Amygdala (tissue), 56 donors: ENCODE data around the gene ATP10A.
A peak's percentile ranks its signal among the peaks of the same experiment; 100 is the strongest.

ENCODE experiments used
- DNase-seq, 56 donors: peaks; one replicate each; lab custom pipeline; 2025; lab: John Stamatoyannopoulos, UW

The ATP10A gene

DNA sequence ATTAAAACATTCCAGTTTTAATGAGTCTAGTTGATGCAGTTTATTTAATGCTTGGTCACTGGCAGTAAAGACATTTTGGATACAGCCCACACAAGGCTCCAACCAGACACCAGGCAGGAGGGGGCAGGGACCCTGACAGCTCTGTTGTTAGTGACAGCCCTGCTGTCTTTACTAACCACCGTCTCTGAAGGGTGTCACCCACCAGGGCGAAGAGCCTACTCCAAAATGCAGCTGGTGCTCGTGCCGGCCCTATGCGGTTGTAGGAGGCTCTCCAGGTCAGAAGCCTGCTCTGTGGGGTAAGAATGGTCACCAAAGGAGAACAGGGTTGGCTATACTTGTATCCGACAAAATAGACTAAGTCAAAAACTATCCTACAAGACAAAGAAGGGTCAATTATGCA lies 132.2 kb downstream of the ATP10A start:
- DNase-seq: no peak

DNA sequence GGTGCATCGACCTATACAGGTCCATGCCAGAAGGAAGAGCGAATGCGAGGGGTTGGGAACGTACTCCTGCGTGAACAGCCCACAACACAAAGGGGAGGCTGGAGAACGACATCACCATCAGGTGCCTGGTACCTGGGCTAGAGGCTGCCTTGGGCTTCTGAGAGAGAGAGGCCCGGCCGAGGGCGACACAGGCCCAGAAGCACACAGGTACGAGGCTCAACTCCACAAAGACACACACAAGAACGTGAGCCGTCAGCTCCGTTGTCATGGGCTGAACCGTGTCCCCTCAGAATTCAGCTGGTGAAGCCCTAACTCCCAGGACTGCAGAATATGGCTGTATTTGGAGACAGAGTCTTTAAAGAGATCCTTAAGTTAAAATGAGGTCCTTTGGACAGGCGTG lies 134.3 kb downstream of the ATP10A start:
- DNase-seq: no peak

DNA sequence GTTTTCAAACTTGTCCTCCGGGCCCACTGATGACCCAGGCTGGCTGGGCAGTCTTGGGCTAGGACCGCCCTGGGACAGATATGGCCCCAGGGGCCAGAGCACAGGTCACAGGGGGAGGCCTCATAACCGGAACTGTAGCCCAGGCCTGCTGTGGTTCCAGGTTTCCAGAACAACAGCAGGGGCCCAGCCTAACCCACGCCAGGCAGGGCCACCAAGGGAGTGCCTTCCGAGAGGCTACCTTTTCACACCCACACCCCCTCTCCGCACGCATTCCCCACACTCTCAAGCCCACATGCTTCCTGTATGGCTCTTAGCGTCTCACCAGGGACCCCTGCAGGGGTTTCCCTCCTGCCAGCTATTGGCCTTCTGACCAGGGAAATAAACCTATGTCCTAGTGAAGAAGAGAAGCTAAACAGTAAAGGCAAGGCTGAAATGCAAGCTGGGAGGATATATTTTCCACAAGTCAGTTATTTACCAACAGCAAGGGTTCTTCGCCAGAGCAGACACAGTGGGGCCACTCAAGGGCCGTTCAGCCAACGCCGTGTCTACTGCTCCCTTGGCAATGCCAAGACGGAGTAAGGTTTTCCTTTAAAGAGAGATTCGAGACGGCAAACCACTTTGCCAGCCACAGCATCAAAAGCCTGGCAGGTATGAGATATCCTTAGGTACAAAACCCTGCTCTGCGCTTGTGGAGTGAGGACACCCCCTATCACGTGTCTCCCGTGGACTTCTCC lies 135.1 kb downstream of the ATP10A start:
- DNase-seq: no peak

DNA sequence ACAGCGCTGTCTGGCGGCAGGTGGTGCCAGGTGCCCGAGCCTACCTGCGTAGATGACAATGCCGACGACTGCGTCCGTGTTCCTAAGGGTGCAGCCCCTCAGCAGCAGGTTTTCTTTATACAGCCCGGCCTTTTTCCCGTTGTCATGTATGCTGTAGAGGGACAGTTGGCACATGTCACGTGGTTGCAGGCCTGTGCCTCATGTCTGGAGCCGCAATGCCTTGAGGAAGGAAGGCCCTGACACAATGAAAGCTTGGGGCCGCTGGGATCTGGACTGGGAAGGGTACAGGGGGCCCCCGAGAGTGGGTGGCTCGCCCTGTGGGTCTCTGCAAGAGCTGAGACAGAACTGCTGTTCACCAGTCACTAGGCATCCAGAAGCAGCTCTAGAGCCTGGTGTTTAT lies 136.0 kb downstream of the ATP10A start:
- DNase-seq: no peak

DNA sequence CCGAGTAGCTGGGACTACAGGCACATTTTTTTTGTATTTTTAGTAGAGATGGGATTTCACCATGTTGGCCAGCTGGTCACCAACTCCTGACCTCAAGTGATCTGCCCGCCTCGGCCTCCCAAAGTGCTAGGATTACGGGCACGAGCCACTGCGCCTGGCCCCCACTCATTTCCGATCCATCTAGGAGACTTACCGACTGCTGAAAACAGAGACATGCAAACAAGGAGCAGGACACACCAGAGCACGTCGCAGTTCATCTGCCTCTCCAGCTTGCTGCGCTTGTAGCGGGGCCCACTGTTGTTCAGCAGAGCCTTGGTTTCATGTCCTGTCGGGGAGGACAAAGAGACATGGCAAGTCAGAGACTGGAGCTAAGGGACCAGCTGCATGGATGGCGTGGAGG lies 137.4 kb downstream of the ATP10A start:
- no peak for DNase-seq

DNA sequence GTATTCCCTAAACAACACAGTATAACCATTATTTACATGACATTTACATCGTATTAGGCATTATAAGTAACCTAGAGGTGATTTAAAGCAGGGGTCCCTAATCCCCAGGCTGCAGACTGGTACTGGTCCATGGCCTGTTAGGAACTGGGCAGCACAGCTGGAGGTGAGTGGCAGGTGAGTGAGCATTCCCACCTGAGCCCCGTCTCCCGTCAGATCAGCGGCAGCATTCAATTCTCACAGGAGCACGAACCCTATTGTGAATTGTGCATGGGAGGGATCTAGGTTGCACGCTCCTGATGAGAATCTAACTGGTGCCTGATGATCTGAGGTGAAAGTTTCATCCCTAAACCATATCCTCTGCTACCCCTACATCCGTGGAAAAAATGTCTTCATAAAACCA lies 138.2 kb downstream of the ATP10A start:
- DNase-seq: no peak

DNA sequence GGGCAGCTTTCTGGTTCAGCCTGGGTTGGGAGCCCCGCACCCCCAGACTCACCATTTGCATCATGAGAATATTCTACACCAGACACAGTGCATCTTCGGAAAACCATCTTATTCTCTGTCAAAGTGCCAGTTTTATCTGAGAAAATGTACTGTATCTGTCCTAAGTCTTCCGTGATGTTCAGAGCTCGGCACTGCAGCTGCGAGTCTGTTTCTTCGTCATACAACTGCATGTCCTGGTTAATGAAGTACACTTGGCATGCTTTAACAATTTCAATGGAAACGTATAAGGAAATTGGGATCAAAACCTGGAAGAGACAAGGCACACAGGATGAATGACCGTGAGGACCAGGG lies 141.5 kb downstream of the ATP10A start:
- no peak for DNase-seq

DNA sequence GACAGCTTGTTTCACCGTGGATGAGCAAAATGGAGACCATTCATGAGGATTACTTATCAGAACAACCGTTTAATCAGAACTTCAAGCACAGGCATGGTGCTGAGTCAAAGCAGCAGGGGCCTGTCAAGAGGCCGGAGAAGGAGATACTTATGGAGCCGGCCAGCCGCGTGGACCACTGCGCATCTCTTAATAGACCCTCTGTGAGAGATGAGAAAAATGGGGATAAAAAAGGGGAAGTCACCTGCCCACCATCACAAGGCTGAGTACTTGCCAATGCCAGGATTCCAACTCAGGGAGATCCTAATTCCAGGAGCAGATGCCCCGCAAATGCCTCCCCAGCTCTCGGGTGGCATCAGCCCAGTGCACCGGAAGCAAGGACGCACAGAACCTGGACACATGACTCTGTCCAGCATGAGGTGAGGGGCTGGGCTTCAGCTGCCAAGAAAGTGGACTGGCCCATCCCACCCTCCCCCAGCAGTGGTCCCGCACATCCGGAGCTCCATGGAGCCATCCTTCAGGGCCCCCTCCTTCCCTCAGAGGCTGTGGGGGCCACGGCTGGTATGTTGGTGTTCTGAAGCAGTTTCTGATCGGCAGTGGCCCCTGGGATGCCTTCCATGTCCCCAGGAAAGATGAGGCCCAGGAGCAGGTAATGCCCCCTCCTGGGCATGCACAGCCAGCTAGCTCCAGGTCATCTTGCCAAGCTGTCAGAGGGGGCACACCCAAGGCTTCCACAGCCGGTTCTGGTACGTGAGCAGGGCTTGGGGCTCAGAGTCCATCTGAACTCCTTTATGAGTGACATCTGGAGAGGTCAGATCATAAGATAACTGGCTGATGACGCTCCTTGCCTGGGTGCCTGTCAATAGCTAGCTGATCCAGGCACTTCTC lies 143.8 kb downstream of the ATP10A start:
- DNase-seq: no peak

DNA sequence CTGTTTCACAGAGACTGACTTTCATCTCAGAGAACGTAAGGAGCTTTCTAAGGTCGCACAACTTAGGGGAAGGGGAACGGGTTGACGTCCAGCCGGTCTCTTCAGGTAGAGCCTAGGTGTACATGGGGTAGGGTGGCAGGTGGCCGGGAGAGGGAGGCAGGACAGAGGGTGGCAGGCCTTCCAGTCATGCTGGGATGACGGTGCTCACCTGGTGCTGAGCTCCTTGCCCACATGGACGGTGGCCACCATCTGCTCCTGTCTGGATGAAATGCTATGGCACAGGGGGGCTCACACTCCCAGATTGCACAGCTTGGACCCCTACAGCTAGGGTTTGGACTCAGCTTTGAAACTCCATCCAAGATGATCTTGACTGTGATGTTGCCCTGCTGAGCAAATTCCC lies 144.5 kb downstream of the ATP10A start:
- no peak for DNase-seq

DNA sequence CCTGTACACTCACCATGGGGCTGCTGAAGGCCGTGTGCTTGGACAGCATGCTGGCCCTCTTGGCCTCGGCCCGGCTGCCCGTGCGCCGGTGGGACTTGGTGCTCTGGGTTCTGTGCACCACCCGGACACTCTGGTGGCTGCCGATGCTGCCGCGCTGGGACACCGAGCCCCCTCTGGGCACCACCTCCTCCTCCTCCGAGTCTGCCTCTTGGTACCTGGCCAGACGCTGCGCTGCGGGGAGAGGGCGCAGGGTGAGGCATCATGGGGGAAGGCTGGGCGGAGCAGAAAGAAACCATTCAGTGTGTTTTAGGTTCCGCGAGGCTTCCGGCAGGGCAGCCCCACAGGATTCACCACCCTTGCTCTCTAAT lies 145.0 kb downstream of the ATP10A start:
- no peak for DNase-seq

DNA sequence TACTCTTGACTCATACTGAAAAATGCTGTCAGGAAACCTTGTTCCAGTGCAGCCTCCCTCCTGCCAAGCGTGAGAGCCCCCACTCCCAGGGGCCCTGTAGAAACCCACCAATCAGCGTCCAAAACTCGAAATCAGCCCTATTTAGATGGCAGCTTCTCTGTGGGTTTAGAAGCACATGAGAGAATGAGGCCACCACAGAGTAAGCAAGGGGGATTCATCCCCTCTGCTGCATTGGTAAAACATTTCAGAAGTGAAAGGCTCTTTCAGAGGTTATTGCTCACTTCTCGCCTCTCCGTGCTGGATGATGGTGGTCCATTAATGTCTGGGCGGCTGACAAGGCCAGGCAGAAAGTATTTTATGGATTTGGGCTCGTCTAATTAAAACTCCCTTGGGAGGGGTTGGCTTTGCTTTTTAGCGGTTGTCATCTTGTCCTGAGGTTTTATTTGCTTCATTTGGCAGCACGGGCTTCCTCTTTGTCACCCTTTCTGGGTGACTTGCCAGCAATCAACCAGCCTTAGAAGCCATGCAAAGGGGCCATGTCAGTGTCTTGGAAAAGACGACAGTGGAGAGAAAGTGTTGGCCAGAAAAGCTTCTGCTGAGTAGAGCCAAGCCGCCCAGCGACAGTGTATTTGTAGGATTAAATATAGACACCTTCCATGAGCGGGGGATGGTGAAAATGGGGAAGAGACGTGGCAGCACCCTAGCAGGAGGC lies 145.5 kb downstream of the ATP10A start:
- peak in 4 of 56 donors; percentile 18 to 43 (median 26) for DNase-seq

DNA sequence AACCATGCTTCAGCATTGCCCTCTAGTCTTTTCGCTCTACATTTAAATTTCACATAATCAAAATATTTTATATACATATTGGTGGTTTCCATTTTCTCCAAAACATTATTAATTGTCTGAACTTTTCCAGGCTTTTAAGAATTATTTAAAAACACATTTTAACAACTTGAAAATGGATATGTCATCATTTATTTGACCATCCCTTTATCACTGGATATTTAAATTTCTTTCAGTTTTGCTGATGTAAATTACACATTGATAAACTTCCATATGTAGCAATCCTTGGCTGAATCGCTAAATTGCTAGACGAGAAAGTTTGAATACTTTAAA lies 146.0 kb downstream of the ATP10A start:
- DNase-seq: no peak

DNA sequence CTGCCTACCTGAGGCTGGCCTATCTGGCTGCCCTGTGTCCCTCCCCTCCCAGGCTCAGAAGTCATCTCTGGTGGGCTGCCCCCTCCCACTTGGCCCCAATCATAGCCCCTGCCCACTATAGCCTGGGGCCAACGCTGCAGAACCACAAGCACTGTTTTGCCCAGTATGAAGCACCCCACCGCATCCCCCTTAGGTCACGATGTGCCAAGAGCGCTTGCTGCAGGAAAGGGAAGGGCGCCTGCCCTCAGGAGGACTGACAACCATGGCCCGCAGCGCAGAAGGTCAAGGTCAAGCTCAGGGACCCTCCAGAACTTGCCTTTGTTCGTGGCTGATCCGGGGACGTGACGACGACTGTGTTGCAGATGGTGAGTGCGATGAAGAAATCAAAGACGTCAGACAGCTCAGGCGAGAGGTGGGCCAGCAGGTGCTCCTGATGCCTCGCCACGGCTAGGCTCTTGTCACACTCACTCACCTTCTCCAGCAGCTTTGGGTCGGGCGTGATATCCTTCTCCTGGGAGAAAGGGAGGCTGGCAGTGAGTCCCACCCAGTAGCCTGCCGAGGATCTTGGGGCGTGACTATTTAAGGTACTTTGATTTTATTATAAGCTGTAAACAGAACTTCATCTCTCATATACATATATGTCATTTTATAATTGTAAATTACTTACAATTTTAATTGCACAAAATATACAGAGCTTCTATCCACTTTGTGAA lies 146.6 kb downstream of the ATP10A start:
- DNase-seq: no peak

DNA sequence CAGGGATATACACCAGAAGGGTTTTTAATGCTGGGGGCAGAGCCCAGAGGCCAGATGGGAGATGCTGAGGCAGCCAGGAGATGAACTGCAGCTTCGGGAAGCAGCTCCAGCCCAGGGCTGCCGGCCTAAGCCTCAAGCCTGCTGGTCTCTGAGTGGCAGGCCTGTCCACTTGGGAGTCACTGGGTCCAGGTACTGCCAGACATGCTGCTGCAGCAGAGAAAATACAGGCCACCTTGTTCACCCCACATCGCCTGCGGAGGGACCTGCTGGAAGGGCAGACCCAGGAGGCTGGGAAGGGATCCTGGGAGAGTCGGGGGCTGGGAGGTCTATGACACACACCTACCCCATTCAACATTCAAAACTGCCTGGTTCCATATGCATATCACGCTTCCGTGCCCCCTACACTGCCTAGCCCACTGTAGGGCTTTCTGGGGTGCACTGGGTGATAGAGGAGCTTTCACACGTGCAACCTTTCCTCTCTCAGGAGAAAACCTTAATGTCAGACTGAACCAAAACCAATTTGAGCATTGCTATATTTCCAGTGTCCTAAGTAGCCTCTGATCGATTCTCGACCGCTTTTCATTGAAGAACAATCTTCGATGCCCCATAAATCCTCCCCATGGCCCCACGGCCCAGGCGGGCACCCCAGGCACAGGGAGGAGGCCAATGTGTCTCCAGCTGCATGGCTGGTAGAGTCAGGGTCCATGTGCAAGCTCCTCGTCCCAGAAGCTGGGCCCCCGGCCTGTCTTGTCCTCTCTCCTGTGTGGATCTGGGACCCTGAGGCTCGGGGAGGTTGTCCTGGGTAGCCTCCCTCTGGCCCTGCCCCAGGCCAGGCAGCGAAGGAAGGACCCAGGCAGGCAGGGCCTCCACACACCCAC lies 147.4 kb downstream of the ATP10A start:
- no peak for DNase-seq

DNA sequence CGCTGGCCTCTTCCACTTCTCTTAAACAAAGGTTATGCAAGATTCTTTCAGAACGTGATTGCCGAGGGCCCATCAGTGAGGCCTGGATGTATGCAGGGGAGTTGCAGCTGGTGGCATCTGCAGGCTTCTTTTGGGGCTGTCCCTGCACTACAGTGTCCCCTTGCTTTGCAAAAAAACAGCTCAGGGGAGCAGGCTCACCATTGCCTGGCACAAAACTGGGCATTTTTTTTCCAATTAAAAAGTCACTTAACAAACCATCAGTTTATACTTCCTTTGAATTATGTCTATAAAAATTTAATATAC lies 148.6 kb downstream of the ATP10A start:
- DNase-seq: no peak

DNA sequence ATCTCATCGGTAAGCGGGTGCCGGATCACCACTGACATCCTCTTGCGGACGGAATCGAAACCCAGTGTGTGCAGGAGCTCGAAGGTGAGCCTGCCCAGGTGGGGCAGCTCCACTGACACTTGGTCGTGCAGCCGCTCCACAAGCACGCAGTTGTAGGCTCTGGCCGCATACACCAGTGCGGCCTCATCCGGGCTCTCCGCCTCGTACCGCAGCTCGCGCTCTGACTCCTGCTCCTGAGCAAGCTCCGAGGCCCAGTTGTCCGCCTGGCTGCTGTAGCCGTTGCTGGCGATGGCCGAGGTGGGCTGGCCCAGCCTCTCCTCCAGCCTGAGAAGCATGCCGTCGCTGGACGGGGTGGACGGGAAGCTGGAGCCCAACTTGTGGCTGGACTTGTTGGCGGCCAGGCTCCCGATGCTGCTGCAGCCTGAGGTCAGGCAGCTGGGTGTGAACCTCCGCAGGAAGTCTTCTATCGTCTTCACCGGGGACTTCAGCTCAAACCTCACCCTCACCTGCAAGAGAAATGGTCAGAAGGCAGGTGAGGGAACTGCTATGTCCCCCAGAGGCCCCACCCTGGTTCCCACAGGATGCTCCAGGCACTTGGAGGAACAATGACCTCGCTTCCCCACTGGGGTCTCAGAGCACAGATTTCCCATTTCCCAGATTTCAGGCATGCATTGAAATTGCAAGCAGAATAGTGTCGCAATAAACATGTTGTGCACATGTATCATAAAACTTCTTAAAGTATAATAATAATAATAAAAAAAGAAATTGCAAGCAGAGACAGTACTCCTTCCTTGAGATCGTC lies 149.2 kb downstream of the ATP10A start:
- DNase-seq: no peak

DNA sequence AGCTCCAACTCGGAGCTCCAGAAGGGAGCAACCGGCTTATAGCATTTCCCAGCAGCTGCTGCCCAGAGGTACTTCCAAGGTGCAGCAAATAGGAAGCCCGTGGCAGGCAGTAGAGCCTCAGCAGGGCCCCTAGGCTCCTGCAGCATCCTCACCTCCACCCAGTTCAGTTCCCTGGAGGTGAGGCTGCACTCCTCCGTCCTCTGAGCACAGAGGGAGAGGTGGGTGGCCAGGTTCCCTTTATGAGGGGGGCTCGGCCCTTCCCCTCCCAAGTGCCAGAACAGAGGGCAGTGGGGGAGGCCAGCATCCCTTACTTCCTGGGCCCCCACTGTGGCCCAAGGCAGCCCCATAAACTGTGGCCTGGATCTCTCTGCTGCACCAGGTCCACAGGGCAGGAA lies 150.2 kb downstream of the ATP10A start:
- no peak for DNase-seq

DNA sequence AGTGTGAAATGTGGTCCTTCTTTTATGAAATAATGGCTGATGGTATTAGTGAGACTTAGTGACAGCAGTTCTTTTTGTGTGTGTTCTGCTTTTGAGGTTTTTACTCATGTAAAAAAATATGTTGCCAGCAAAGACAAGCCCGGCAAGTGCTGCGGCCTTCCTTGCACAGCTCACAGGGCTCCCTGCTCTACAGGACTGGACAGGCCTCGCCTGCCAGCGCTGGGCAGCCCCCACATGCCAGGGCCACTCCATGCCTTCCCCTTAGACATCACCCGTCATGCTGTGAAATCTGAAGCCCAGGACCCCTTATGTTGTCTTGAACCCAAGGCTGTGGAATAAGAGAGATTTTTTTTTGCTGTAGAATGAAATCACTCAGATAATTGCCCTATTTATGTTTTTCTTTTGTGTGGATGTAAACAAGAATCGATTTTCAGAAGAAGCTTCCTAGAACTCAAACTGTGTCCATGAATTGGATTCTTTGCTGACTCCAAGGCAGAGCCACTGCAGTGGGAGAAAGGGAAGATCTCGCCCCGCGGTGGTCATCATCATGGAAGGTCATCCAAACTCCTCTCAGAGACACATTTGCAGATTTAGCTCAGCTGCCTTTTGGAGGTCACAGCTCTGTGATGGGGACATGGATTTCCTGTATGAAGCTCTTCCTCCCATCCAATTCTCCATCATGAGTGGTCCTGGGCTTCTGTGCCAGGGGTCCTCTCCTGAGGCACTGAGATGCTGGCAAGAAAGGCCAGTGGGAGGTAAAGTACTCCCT lies 150.8 kb downstream of the ATP10A start:
- DNase-seq: no peak

DNA sequence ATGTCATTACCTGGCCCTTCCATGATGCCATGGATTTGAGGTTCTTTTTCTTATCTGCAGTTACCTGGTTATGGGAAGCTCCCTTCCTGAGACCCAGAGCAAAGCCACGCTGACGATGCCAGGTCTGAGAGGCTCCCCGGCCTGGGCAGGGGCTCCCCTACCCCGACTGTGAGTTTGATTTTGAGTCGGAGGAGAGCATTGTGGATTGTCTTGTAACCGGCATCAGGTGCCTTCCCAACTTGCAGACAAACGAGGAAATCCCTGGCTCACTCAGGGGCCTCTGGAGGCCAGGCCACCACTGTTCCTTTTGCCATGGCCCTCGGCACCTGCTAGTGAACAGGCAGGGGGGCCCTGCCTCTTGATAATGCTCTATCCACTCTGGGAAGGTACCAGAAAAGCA lies 151.4 kb downstream of the ATP10A start:
- DNase-seq: no peak
